Measurements from ENCODE around the gene MEN1.

MEN1 gene

DNA sequence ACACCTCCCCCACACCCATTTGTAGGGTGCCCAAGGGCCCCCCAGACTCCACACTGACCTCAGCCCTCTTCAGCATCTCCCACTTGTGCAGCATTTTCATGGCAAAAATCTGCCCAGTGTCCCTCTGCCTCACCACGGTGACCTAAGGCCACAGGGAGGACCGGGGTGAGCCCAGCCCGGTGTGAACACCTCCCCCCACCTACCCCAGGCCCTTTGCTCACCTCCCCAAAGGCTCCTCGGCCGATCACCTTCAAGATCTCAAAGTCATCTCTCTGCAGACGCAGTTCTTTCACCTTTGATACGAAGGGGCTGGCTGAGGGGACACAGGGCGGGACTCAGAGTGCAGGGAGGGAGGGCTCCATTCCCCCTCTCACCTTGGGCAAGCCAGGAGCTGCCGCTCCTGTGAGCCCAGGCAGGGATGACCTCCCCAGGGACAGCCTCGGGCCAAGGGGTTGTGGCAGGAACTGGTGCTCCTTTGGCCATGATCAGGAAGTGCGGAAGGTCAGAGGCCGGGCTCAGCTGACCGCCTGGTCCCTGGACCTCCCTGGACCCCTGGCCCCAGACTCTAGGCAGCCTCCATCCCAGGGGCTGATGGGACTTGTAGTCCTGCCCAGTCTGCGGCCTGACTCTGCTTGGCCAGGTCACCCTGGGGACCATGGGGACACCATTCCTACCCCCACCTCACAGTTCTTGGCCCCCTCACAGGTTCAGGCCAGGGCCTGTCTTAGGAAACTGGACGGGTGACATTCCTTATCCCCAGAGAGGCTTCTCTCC lies 31.4 kb upstream of the MEN1 start:
- TF ChIP-seq, protein P1, sequence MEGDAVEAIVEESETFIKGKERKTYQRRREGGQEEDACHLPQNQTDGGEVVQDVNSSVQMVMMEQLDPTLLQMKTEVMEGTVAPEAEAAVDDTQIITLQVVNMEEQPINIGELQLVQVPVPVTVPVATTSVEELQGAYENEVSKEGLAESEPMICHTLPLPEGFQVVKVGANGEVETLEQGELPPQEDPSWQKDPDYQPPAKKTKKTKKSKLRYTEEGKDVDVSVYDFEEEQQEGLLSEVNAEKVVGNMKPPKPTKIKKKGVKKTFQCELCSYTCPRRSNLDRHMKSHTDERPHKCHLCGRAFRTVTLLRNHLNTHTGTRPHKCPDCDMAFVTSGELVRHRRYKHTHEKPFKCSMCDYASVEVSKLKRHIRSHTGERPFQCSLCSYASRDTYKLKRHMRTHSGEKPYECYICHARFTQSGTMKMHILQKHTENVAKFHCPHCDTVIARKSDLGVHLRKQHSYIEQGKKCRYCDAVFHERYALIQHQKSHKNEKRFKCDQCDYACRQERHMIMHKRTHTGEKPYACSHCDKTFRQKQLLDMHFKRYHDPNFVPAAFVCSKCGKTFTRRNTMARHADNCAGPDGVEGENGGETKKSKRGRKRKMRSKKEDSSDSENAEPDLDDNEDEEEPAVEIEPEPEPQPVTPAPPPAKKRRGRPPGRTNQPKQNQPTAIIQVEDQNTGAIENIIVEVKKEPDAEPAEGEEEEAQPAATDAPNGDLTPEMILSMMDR (conservative IDR thresholded peaks at IDR 0.05; ENCODE audit: control insufficient read depth, insufficient read depth, low read depth, low read length): no peak

GRCh38 chr11:64839887-64840782 lies 29.8 kb upstream of the MEN1 start:
- TF ChIP-seq, protein P1 (conservative IDR thresholded peaks at IDR 0.05; ENCODE audit: control insufficient read depth, insufficient read depth, low read depth, low read length): no peak
- no peak for DNase-seq (ENCODE audit: low read depth)
- H3K4me3 ChIP-seq (ENCODE audit: control insufficient read depth, low read depth, low read length): no peak overlapping the region

More for the DNA sequence above, 31.4 kb upstream of the MEN1 start:
- no peak overlapping the region for H3K4me3 ChIP-seq (ENCODE audit: control insufficient read depth, low read depth, low read length)
- DNase-seq (ENCODE audit: low read depth): no peak

GRCh38 chr11:64839335-64839734 lies 29.0 kb upstream of the MEN1 start:
- no peak for DNase-seq (ENCODE audit: low read depth)
- H3K4me3 ChIP-seq (ENCODE audit: control insufficient read depth, low read depth, low read length): no peak overlapping the region
- TF ChIP-seq, protein P1 (conservative IDR thresholded peaks at IDR 0.05; ENCODE audit: control insufficient read depth, insufficient read depth, low read depth, low read length): no peak

DNA sequence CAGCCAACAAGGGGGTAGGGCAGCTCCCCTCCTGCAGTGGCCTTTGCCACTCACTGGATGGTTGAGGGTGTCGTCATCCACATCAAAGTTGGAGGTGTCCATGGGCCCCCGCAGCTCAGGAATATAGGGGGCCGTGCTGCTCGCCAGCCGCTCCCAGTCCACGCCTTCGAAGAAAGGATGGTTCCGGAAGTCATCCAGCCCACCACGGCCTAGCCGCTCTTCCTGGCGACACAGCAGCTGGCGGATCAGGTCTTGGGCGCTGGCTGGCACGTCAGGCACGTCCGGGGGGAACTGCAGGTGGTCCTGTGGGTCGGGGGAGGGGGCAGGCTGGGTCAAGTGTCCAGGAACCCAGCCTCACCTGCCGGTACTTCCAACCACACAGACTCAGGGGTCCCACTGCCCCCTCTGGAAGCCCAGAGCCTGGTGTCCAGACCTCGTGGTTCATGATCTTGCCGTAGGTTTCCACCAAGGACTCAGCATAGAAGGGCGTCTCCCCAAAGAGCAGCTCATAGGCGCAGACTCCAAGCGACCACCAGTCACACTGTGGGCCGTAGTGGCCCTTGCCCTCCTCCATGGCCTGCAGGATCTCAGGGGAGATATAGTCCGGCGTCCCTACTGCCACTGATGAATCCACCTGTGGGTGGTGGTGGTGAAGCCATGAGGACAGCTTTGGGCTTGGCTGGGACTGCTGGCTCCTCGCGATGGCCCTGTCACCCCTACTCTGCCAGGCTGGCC lies 28.4 kb upstream of the MEN1 start:
- no peak overlapping the region for H3K4me3 ChIP-seq (ENCODE audit: control insufficient read depth, low read depth, low read length)
- TF ChIP-seq, protein P1 (conservative IDR thresholded peaks at IDR 0.05; ENCODE audit: control insufficient read depth, insufficient read depth, low read depth, low read length): no peak
- DNase-seq (ENCODE audit: low read depth): no peak

DNA sequence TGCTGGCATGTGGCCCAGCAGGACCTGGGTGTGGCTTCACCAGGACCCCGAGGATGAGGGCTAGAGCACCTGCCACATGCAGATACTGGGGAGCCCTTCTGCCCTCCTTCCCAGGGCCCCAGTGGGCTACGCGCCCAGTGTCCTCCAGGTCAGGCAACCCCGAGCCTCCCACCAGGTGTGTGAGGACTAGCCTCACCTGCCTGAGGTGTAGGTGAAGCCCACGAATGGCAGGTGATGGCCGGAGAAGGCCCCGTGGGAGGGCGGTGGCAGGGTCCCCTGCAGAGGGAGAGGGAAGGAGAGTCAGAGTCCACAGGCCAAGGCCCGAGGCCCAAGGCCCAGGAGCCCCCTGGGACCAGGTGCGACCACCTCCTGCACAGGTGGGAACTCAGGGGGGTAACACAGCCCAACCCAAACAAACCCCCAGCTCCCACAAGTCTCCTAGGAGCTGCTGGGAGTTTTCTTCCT lies 27.6 kb upstream of the MEN1 start:
- TF ChIP-seq, protein P1 (conservative IDR thresholded peaks at IDR 0.05; ENCODE audit: control insufficient read depth, insufficient read depth, low read depth, low read length): no peak
- H3K4me3 ChIP-seq (ENCODE audit: control insufficient read depth, low read depth, low read length): no peak overlapping the region
- DNase-seq (ENCODE audit: low read depth): no peak

DNA sequence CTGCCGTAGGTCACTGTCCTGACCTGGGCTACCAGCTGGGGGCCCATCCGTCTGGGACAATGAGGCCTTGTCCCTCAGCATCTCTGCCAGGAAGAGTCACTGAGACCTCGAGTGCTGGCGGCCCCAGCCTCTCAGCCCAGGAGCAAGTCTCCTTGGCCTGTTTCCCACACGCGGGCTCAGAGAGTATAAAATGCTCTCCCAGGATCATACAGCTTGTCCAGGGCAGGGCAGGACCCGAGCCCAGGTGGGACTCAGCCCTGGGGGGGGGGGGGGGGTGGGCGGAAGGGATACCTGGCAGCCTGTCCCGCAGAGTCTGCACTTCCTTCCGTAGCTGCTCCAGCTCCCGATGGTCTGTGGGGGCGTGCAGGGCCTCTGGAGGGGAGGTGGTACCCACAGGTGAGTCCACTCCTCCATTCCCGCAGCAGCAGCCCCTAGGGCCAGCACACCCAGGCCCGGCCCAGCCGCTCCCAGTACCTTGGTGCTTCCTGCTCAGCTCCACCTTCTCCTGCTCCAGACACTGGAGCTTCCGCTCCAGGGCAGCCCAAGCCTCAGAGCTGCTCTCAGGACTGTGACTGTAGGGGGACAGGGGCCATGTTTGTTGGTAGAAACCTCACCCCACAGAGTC lies 26.2 kb upstream of the MEN1 start:
- DNase-seq (ENCODE audit: low read depth): no peak
- TF ChIP-seq, protein P1 (conservative IDR thresholded peaks at IDR 0.05; ENCODE audit: control insufficient read depth, insufficient read depth, low read depth, low read length): no peak
- no peak overlapping the region for H3K4me3 ChIP-seq (ENCODE audit: control insufficient read depth, low read depth, low read length)
